Stomach (tissue), 9 donors: ENCODE results near the gene LRRC7. TPM values are rescaled to one million over a fixed set of nuclear protein-coding genes. Genes with fewer than 3 reads are reported as not detected.

Experiments used
- DNase-seq, 2 donors: peaks; one replicate each; pipeline versions ENCODE4 v3.0.0 to v3.0.0-alpha.2; 2013 to 2019
- H3K27ac ChIP-seq, 5 donors: fragments of 200-600 bp in 4 of 5; sonication (generic) in 4 of 5; one replicate each; pipeline ENCODE4 v1.5.1; 2013 to 2019; ENCODE audit warnings: mild to moderate bottlenecking in 1 of 5, moderate library complexity in 1 of 5
- H3K27me3 ChIP-seq, 3 donors: fragments of 200-600 bp; sonication (generic); one replicate each; pipeline ENCODE4 v1.5.1; 2017 to 2019; ENCODE audit warnings: mixed run types in 1 of 3
- H3K36me3 ChIP-seq, 4 donors: fragments of 200-600 bp; sonication (generic); 1 replicate in 3 of 4; 2 replicates in 1 of 4; pipeline ENCODE4 v1.5.1; 2016 to 2019
- H3K4me1 ChIP-seq, 4 donors: fragments of 200-600 bp; sonication (generic); one replicate each; pipeline ENCODE4 v1.5.1; 2016 to 2019
- H3K4me3 ChIP-seq, 4 donors: fragments of 200-600 bp; sonication (generic) in 3 of 4; one replicate each; pipeline ENCODE4 v1.5.1; 2016 to 2019; ENCODE audit warnings: mild to moderate bottlenecking in 1 of 4
- H3K9me3 ChIP-seq, 4 donors: fragments of 200-600 bp; sonication (generic); one replicate each; pipeline ENCODE4 v1.5.1; 2016 to 2019
- EP300 ChIP-seq: sonication (generic); formaldehyde crosslinking; IDR thresholded peaks from one replicate; pipeline ENCODE4 v1.6.1; 2017; ENCODE audit warnings: antibody characterized with exemption
- POLR2A ChIP-seq, 4 donors: fragments of 450-650 bp; IDR thresholded peaks; one replicate each; pipeline ENCODE4 v1.6.1; 2016; ENCODE audit warnings: antibody characterized with exemption in 4 of 4, control low read depth in 2 of 4, mild to moderate bottlenecking in 1 of 4, moderate library complexity in 1 of 4
- POLR2AphosphoS5 ChIP-seq, 3 donors: sonication (generic); formaldehyde crosslinking; IDR thresholded peaks; one replicate each; pipeline ENCODE4 v1.6.1; 2016; ENCODE audit warnings: antibody characterized with exemption in 3 of 3
- WGBS, 5 donors: extraction: QIAGEN DNeasy Blood & Tissue Kit in 3 of 5; methylation state at CpG; one replicate each; pipeline versions ENCODE4 v1.1.5 to v1.1.7; 2013 to 2018; 5-methylcytosine and 5-hydroxymethylcytosine counted together
- intact Hi-C: fragments of 100-400 bp; cut with DNase I; formaldehyde crosslinking; loops from one replicate; pipeline ENCODE4 v1.15.1; 2023; ENCODE audit warnings: low total_unique reads
- polyA plus RNA-seq, 3 donors: library from polyadenylated mRNA; stranded (reverse); fragments of 200-250 nt; gene quantifications; one replicate each; pipeline ENCODE4 v1.2.3, GENCODE V29; 2013
- total RNA-seq, 5 donors: library from RNA; depleted of rRNA; stranded (reverse); fragments of >200 nt; gene quantifications; one replicate each; pipeline versions ENCODE4 v1.1.0 to v1.2.3, GENCODE V29; 2014 to 2016
- TF ChIP-seq, protein P1 (sequence below), 7 experiments: fragments of 450-650 bp in 4 of 7; fragments of 200-600 bp in 3 of 7; sonication (generic) in 3 of 7; IDR thresholded peaks; one replicate each; pipeline ENCODE4 v1.5.1; 2016 to 2019; ENCODE audit warnings: antibody characterized with exemption in 7 of 7, control low read depth in 2 of 7, mild to moderate bottlenecking in 1 of 7
- donor health status: healthy with polysubstance abuse.
- donor health status: Bipolar disorder and iron deficiency.
- donor health status: healthy.

Gene LRRC7
- total and polyA plus RNA-seq, 8 donors: 0.06 to 22.4 (median 0.31) TPM; not detected in 1

DNA sequence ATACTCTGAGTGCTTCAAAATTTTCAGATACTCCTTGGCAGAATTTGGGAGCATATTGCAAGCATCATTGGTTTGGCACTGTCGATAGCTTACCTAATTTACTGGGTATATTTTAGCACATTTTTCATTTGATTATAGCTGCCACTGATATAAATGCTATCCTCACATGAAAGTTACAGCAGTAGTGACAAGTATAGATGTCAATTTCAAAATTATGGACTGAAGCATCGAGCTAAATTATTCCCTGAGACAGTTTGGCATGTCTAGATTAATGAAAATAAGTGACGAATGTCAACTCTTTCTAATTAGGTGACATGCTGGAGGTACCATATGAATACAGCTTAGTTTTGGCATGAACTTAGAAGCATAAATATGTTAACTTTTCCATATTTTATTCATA lies 83.1 kb downstream of the LRRC7 start:
- TF ChIP-seq, protein P1, sequence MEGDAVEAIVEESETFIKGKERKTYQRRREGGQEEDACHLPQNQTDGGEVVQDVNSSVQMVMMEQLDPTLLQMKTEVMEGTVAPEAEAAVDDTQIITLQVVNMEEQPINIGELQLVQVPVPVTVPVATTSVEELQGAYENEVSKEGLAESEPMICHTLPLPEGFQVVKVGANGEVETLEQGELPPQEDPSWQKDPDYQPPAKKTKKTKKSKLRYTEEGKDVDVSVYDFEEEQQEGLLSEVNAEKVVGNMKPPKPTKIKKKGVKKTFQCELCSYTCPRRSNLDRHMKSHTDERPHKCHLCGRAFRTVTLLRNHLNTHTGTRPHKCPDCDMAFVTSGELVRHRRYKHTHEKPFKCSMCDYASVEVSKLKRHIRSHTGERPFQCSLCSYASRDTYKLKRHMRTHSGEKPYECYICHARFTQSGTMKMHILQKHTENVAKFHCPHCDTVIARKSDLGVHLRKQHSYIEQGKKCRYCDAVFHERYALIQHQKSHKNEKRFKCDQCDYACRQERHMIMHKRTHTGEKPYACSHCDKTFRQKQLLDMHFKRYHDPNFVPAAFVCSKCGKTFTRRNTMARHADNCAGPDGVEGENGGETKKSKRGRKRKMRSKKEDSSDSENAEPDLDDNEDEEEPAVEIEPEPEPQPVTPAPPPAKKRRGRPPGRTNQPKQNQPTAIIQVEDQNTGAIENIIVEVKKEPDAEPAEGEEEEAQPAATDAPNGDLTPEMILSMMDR (IDR thresholded peaks at IDR 0.05): no peak
- TF ChIP-seq EP300 (no peak), POLR2AphosphoS5 (IDR thresholded peaks at IDR 0.05) (no peak), POLR2A (IDR thresholded peaks at IDR 0.05) (no peak)
- H3K4me3 ChIP-seq: no peak overlapping the region
- no peaks in the 10 kb centered on the region for H3K27me3 ChIP-seq
- 71 to 87% (median 78%) methylated on average over 3 of the region's 3 CpGs for WGBS, 5 donors
- intact Hi-C loops: no loop called here
- no peaks in the 10 kb centered on the region for H3K36me3 ChIP-seq
- no peaks in the 10 kb centered on the region for H3K4me1 ChIP-seq
- no peak overlapping the region for H3K27ac ChIP-seq
- H3K9me3 ChIP-seq: no peaks in the 10 kb centered on the region
- DNase-seq: no peak

DNA sequence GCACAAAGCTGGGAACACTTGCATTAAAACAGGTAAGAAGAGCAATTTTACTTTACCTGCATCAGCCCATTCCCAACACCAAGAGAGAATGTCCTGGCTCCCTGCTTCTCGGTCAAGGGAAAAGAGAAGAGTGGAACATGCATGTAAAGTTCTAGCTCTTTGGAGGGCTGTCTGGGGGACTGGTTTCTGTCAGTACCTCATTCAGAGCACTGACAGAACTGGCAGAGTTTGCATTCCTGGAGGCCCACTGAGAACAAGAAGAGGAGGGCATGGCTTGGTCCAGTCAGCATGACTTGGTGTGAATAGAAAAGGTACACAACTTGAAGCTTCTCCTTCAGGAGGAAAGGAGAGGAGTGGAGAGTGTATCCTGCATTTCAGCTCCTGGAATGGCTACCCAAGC lies 83.9 kb downstream of the LRRC7 start:
- Histone ChIP-seq H3K4me1 (no peaks in the 10 kb centered on the region), H3K4me3 (no peak overlapping the region), H3K9me3 (no peaks in the 10 kb centered on the region), H3K27ac (no peak overlapping the region), H3K27me3 (no peaks in the 10 kb centered on the region), H3K36me3 (no peaks in the 10 kb centered on the region)
- intact Hi-C loops: no loop called here
- no peak for DNase-seq
- 0 to 84% (median 36%) methylated on average over 1 of the region's 1 CpG for WGBS, 5 donors
- TF ChIP-seq, protein P1 (IDR thresholded peaks at IDR 0.05): no peak
- TF ChIP-seq POLR2AphosphoS5 (IDR thresholded peaks at IDR 0.05) (no peak), EP300 (no peak), POLR2A (IDR thresholded peaks at IDR 0.05) (no peak)

DNA sequence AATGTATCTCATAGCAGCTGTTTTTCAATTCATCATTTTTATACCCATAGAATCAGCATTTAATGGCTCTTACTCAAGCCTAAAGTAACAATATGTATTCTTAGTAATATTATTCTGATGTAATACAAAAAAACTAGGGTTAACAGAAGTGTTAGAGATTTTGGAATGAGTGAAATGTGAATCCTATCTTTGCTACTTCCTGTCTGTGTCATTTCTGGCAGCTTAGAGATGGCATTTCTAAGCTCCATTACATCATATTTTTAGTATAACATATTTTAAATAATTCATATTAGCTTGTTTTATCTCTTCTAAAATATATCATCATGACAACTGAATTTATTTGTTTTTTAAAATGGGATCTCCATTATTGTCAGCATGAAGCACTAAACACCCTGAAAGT lies 90.2 kb downstream of the LRRC7 start:
- Histone ChIP-seq H3K4me1 (no peaks in the 10 kb centered on the region), H3K36me3 (no peaks in the 10 kb centered on the region), H3K9me3 (no peaks in the 10 kb centered on the region), H3K27ac (no peak overlapping the region), H3K4me3 (no peak overlapping the region), H3K27me3 (no peaks in the 10 kb centered on the region)
- DNase-seq: no peak
- TF ChIP-seq, protein P1 (IDR thresholded peaks at IDR 0.05): no peak
- TF ChIP-seq POLR2AphosphoS5 (IDR thresholded peaks at IDR 0.05) (no peak), EP300 (no peak), POLR2A (IDR thresholded peaks at IDR 0.05) (no peak)
- intact Hi-C loops: no loop called here

DNA sequence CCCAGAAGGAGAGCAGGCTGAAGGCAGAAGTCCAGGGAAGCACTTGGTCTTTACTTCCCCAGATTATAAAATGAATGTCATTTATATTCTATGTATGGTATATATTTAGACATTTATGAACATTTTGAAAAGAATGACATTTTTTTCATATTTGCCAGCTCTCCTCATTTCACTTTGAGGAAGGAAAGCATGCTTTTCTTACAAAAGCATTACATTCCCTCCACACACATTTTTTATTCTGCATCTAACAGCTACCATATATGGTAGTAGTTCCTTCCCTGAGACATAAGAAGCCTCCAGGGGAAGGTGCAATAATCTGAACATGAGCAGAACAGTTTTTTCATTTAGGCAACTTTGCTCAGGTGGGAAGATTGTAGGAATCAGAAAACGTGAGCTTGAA lies 94.0 kb downstream of the LRRC7 start:
- TF ChIP-seq, protein P1 (IDR thresholded peaks at IDR 0.05): no peak
- no peak for TF ChIP-seq EP300
- no peak for TF ChIP-seq POLR2A (IDR thresholded peaks at IDR 0.05)
- TF ChIP-seq POLR2AphosphoS5 (IDR thresholded peaks at IDR 0.05): no peak
- no peak overlapping the region for H3K4me3 ChIP-seq
- no peaks in the 10 kb centered on the region for H3K36me3 ChIP-seq
- H3K9me3 ChIP-seq: peaks cover 0 to 6% (median 0%) of the 10 kb centered on the region in 4 donors
- no peaks in the 10 kb centered on the region for H3K4me1 ChIP-seq
- 38 to 64% (median 48%) methylated on average over 1 of the region's 1 CpG for WGBS, 5 donors
- no peaks in the 10 kb centered on the region for H3K27me3 ChIP-seq
- H3K27ac ChIP-seq: no peak overlapping the region
- intact Hi-C loops: no loop called here
- DNase-seq: no peak
